OCI-M2 (cell line): Measurements from ENCODE around the gene ERRFI1.

Experiments used
- DNase-seq: peaks from one replicate; lab custom pipeline; 2025; ENCODE audit not compliant: unreplicated experiment; lab: John Stamatoyannopoulos, UW

The ERRFI1 gene

GRCh38 chr1:8019229-8019620 is 6.9 kb downstream of the ERRFI1 start:
- no peak for DNase-seq

- no peak for DNase-seq
Measured at GRCh38 chr1:8018492-8019228, 7.4 kb downstream of the ERRFI1 start.

- DNase-seq: no peak
Measured at GRCh38 chr1:8017495-8018197, 8.5 kb downstream of the ERRFI1 start.

GRCh38 chr1:8016895-8017241 is 9.2 kb downstream of the ERRFI1 start:
- no peak for DNase-seq

- DNase-seq: no peak
Measured at GRCh38 chr1:8016210-8016894, 9.8 kb downstream of the ERRFI1 start.

GRCh38 chr1:8015809-8016165 is 10.3 kb downstream of the ERRFI1 start:
- no peak for DNase-seq

GRCh38 chr1:8015036-8015808 is 10.9 kb downstream of the ERRFI1 start:
- no peak for DNase-seq

GRCh38 chr1:8014381-8014988 is 11.6 kb downstream of the ERRFI1 start:
- DNase-seq: no peak

- DNase-seq: no peak
Measured at GRCh38 chr1:8013800-8014199, 12.3 kb downstream of the ERRFI1 start.

GRCh38 chr1:8013399-8013798 is 12.7 kb downstream of the ERRFI1 start:
- no peak for DNase-seq

GRCh38 chr1:8012955-8013354 is 13.2 kb downstream of the ERRFI1 start:
- DNase-seq: no peak

- no peak for DNase-seq
Measured at GRCh38 chr1:8011923-8012858, 13.9 kb downstream of the ERRFI1 start.

- DNase-seq: no peak
Measured at GRCh38 chr1:8011016-8011415, 15.1 kb downstream of the ERRFI1 start.

- no peak for DNase-seq
Measured at GRCh38 chr1:8010080-8010664, 15.9 kb downstream of the ERRFI1 start.

GRCh38 chr1:8009043-8010002 is 16.8 kb downstream of the ERRFI1 start:
- no peak for DNase-seq

GRCh38 chr1:8006037-8006963 is 19.8 kb downstream of the ERRFI1 start:
- DNase-seq: no peak

GRCh38 chr1:8004803-8005573 is 21.1 kb downstream of the ERRFI1 start:
- DNase-seq: peak; percentile 43
